A549 (cell line): ENCODE results near the gene PLCD3. TPM values are rescaled to one million over a fixed set of nuclear protein-coding genes. Genes with fewer than 3 reads are reported as not detected.

Experiments
- ATAC-seq, 2 experiments: fragments of 200-7000 bp in 1 of 2; fragments of >200 bp in 1 of 2; cut with Nextera tagmentation in 1 of 2; cut with Tn5 transposase in 1 of 2; 3 replicates each; pipeline versions ENCODE4 v1.8.0 to v1.9.1; 2018 to 2020; ENCODE audit warnings: mild to moderate bottlenecking in 1 of 2, moderate library complexity in 1 of 2
- CTCF ChIA-PET: fragments of 300-600 bp; sonication (Branson Sonifier 250); formaldehyde crosslinking; extraction: SDS; loops from one replicate; lab custom pipeline; 2021; ENCODE audit warnings: antibody characterized with exemption, inconsistent platforms; lab: Yijun Ruan, JAX
- POLR2A ChIA-PET: fragments of 350-600 bp; formaldehyde crosslinking; extraction: SDS; loops from one replicate; lab custom pipeline; 2021; ENCODE audit warnings: antibody characterized with exemption, inconsistent platforms; lab: Yijun Ruan, JAX
- DNase-seq, 2 experiments: peaks; one replicate each; pipeline versions ENCODE4 v3.0.0 to v3.0.0-alpha.2; 2011 to 2016; ENCODE audit warnings: low read depth in 1 of 2, low spot score in 1 of 2
- FAIRE-seq: peaks from 2 replicates; lab custom pipeline; 2011; peaks lifted over from hg19 to GRCh38; lab: Jason Lieb, UNC
- H3K27ac ChIP-seq, 2 experiments: fragments of >200 bp; sonication (Bioruptor Twin); formaldehyde crosslinking; 3 replicates each; pipeline ENCODE4 v1.5.1; 2016 to 2017
- H3K4me1 ChIP-seq: fragments of >200 bp; sonication (Bioruptor Twin); formaldehyde crosslinking; 3 replicates; pipeline ENCODE4 v1.6.1; 2016
- H3K4me2 ChIP-seq: fragments of >200 bp; sonication (Bioruptor Twin); formaldehyde crosslinking; 3 replicates; pipeline ENCODE4 v1.6.1; 2016
- H3K4me3 ChIP-seq: fragments of >200 bp; sonication (Bioruptor Twin); formaldehyde crosslinking; 3 replicates; pipeline ENCODE4 v1.5.1; 2016
- H3K9me3 ChIP-seq: fragments of >200 bp; sonication (Bioruptor Twin); formaldehyde crosslinking; 3 replicates; pipeline ENCODE4 v1.6.1; 2016
- BCL3 ChIP-seq: fragments of >200 bp; sonication (Bioruptor Twin); formaldehyde crosslinking; IDR thresholded peaks from 3 replicates; pipeline ENCODE4 v1.6.1; 2016
- CHD2 ChIP-seq: fragments of 150-350 bp; IDR thresholded peaks from 2 replicates; pipeline ENCODE4 v1.6.1; 2014; ENCODE audit warnings: low read length; ENCODE audit not compliant: partially characterized antibody
- CHD4 ChIP-seq: fragments of 200-600 bp; sonication (generic); IDR thresholded peaks from 2 replicates; pipeline ENCODE4 v1.6.1; 2016; ENCODE audit warnings: antibody characterized with exemption, mild to moderate bottlenecking, borderline replicate concordance
- E2F6 ChIP-seq: IDR thresholded peaks from 2 replicates; pipeline ENCODE4 v1.6.1; 2012; ENCODE audit warnings: low read depth, borderline replicate concordance
- EHF ChIP-seq: fragments of 250-450 bp; sonication (Bioruptor Pico); IDR thresholded peaks from 2 replicates; pipeline ENCODE4 v1.5.0; 2020; ENCODE audit warnings: mild to moderate bottlenecking
- EHMT2 ChIP-seq: fragments of 200-600 bp; sonication (generic); IDR thresholded peaks from 2 replicates; pipeline ENCODE4 v1.6.1; 2016; ENCODE audit warnings: antibody characterized with exemption, low read depth, mild to moderate bottlenecking, moderate library complexity
- ESRRA ChIP-seq: fragments of 150-350 bp; IDR thresholded peaks from 2 replicates; pipeline ENCODE4 v1.6.1; 2014; ENCODE audit warnings: mild to moderate bottlenecking, low read length, borderline replicate concordance
- FOSB ChIP-seq: fragments of 250-450 bp; sonication (Bioruptor Pico); IDR thresholded peaks from 2 replicates; pipeline ENCODE4 v1.5.0; 2020; ENCODE audit warnings: mild to moderate bottlenecking, moderate library complexity
- FOXS1 ChIP-seq: fragments of 250-450 bp; sonication (Bioruptor Pico); IDR thresholded peaks from 2 replicates; pipeline ENCODE4 v1.5.0; 2020; ENCODE audit warnings: mild to moderate bottlenecking, moderate library complexity
- HES2 ChIP-seq: fragments of >200 bp; sonication (Bioruptor Twin); formaldehyde crosslinking; IDR thresholded peaks from 2 replicates; pipeline ENCODE4 v1.6.1; 2016
- HEYL ChIP-seq: fragments of 250-450 bp; sonication (Bioruptor Pico); IDR thresholded peaks from 2 replicates; pipeline ENCODE4 v1.8.0; 2021; ENCODE audit warnings: mild to moderate bottlenecking, moderate library complexity
- HOXA7 ChIP-seq: fragments of 250-450 bp; sonication (Bioruptor Pico); IDR thresholded peaks from 2 replicates; pipeline ENCODE4 v1.5.0; 2020; ENCODE audit warnings: mild to moderate bottlenecking, moderate library complexity
- HOXB5 ChIP-seq: fragments of 250-450 bp; sonication (Bioruptor Pico); IDR thresholded peaks from 2 replicates; pipeline ENCODE4 v1.5.0; 2020; ENCODE audit warnings: mild to moderate bottlenecking, moderate library complexity
- JUNB ChIP-seq: fragments of >200 bp; sonication (Bioruptor Twin); formaldehyde crosslinking; IDR thresholded peaks from 2 replicates; pipeline ENCODE4 v1.6.1; 2016
- KDM1A ChIP-seq: fragments of 200-600 bp; sonication (generic); IDR thresholded peaks from 2 replicates; pipeline ENCODE4 v1.6.1; 2016; ENCODE audit warnings: low read depth, mild to moderate bottlenecking
- KDM5A ChIP-seq: fragments of 200-600 bp; sonication (generic); IDR thresholded peaks from 2 replicates; pipeline ENCODE4 v1.6.1; 2016; ENCODE audit warnings: antibody characterized with exemption, mild to moderate bottlenecking
- MAFK ChIP-seq: fragments of 450-650 bp; IDR thresholded peaks from 2 replicates; pipeline ENCODE4 v1.6.1; 2014; ENCODE audit not compliant: partially characterized antibody
- MAZ ChIP-seq: fragments of 150-350 bp; IDR thresholded peaks from 2 replicates; pipeline ENCODE4 v1.6.1; 2014; ENCODE audit warnings: antibody characterized with exemption, low read depth, low read length, borderline replicate concordance
- MYC ChIP-seq: IDR thresholded peaks from 2 replicates; pipeline ENCODE4 v1.6.1; 2012; ENCODE audit warnings: mild to moderate bottlenecking, inconsistent platforms, low read length, improper control_type of control experiment, borderline replicate concordance
- NR3C1 ChIP-seq: fragments of >200 bp; sonication (Bioruptor Twin); formaldehyde crosslinking; IDR thresholded peaks from 3 replicates; pipeline ENCODE4 v1.6.1; 2017
- PBX3 ChIP-seq: IDR thresholded peaks from 2 replicates; pipeline ENCODE4 v1.6.1; 2012
- POLR2AphosphoS2 ChIP-seq: conservative IDR thresholded peaks from 2 replicates; pipeline ENCODE4 v1.6.1; 2012; ENCODE audit warnings: low read length, improper control_type of control experiment, inconsistent platforms
- RCOR1 ChIP-seq: fragments of 150-350 bp; IDR thresholded peaks from 2 replicates; pipeline ENCODE4 v1.6.1; 2014; ENCODE audit warnings: antibody characterized with exemption, low read length, low read depth
- RFX5 ChIP-seq: fragments of 450-650 bp; IDR thresholded peaks from 2 replicates; pipeline ENCODE4 v1.7.1; 2014; ENCODE audit warnings: antibody characterized with exemption, mild to moderate bottlenecking, moderate library complexity
- RNF2 ChIP-seq: fragments of 200-600 bp; sonication (generic); IDR thresholded peaks from 2 replicates; pipeline ENCODE4 v1.6.1; 2016; ENCODE audit warnings: low read depth, mild to moderate bottlenecking, antibody characterized with exemption, moderate library complexity, borderline replicate concordance
- TP53 ChIP-seq: fragments of 250-450 bp; sonication (Bioruptor Pico); IDR thresholded peaks from 2 replicates; pipeline ENCODE4 v1.5.0; 2021; ENCODE audit warnings: mild to moderate bottlenecking, moderate library complexity
- ZC3H11A ChIP-seq: fragments of 450-650 bp; IDR thresholded peaks from 2 replicates; pipeline ENCODE4 v1.6.1; 2014; ENCODE audit warnings: antibody characterized with exemption, mild to moderate bottlenecking
- ZNF302 ChIP-seq: fragments of 250-450 bp; sonication (Bioruptor Pico); IDR thresholded peaks from 2 replicates; pipeline ENCODE4 v1.9.0; 2021; ENCODE audit warnings: inconsistent platforms, mild to moderate bottlenecking, moderate library complexity
- WGBS: methylation state at CpG from one replicate; pipeline ENCODE4 v1.1.6; 2017; ENCODE audit errors: missing lambda C conversion rate; 5-methylcytosine and 5-hydroxymethylcytosine counted together
- polyA minus RNA-seq: library from RNA; depleted of rRNA, polyadenylated mRNA; stranded (reverse); fragments of >200 nt; gene quantifications from 2 replicates; pipeline ENCODE4 v1.2.3, GENCODE V29; 2011; rRNA and poly(A)+ RNA removed
- polyA plus RNA-seq, 4 experiments: library from polyadenylated mRNA; depleted of rRNA in 3 of 4; stranded (reverse); fragments of >200 nt; fragmentation: RNase III in 1 of 4; extraction: RNeasy Plus Mini Kit Qiagen cat#74134 plus additional on column Dnase treatment in 1 of 4; gene quantifications; 2 replicates in 3 of 4; 3 replicates in 1 of 4; pipeline ENCODE4 v1.2.3, GENCODE V29; 2011 to 2017

Gene PLCD3
- 55.5 and 56.6 TPM in 2 replicates for polyA plus RNA-seq (2011; rRNA removed)
- polyA plus RNA-seq (2012; cell fraction: cytosol; rRNA removed), result 98.3 and 162 TPM in 2 replicates
- polyA plus RNA-seq (2012; cell fraction: nucleus; rRNA removed), result 215 and 231 TPM in 2 replicates
- polyA plus RNA-seq (2017; fragmentation: RNase III; extraction: RNeasy Plus Mini Kit Qiagen cat#74134 plus additional on column Dnase treatment), result 104 to 107 TPM (median 105 TPM) in 3 replicates
- 138 and 167 TPM in 2 replicates for polyA minus RNA-seq

GRCh38 chr17:45132320-45132571, at the start of gene PLCD3:
Gene PLCD3 (minus strand): TSS chr17:45132515. CDS start chr17:45132410, 105 bp downstream.
- DNase-seq, result no peak
- no peaks in the 10 kb centered on the region for H3K9me3 ChIP-seq
- H3K27ac ChIP-seq, result peak within 1 kb of the TSS; percentile 95 to 99
- FAIRE-seq, result no peak
- peak within 1 kb of the TSS; percentile 90 for H3K4me2 ChIP-seq
- 0% methylated on average over 1 of the region's 36 CpGs for WGBS
- CTCF ChIA-PET, result interaction anchor here (0.6 to 20.1 kb wide), 29 partner anchors 7 to 255 kb away, joined by 3 to 742 read pairs (median 6); partner anchors contain the start of genes HEXIM1 and HEXIM2
- ATAC-seq, result no peak
- POLR2A ChIA-PET, result interaction anchor here (1.1 kb wide), 1 partner anchor 16 kb away, joined by 15 read pairs; the partner anchor contains the start of gene HEXIM1
- TF ChIP-seq FOSB (CRISPR knock-in tag), result no peak
- H3K4me1 ChIP-seq, result peaks cover 56% of the 10 kb centered on the region
- H3K4me3 ChIP-seq, result peak within 1 kb of the TSS; percentile 98

GRCh38 chr17:45177563-45177962, 45.2 kb upstream of the PLCD3 start:
- Histone ChIP-seq H3K4me2 (no peak overlapping the region), H3K4me3 (no peak overlapping the region), H3K27ac (peak overlapping the region; percentile 96 to 100), H3K4me1 (peaks cover 51% of the 10 kb centered on the region), H3K9me3 (no peaks in the 10 kb centered on the region)
- ATAC-seq, result no peak
- no peak for FAIRE-seq
- ChIA-PET CTCF (interaction anchor here (1.7 to 43.5 kb wide), 4 partner anchors 17 to 45 kb away, joined by 12 to 2147 read pairs (median 600); partner anchors contain the start of genes ACBD4, FMNL1, HEXIM1 and PLCD3), POLR2A (interaction anchor here (0.8 to 2.7 kb wide), 2 partner anchors 17 to 29 kb away, joined by 4 to 39 read pairs; partner anchors contain the start of gene HEXIM2)
- WGBS, result 91% methylated on average over 7 of the region's 7 CpGs
- no peak for DNase-seq
- TF ChIP-seq POLR2AphosphoS2 (no peak), RNF2 (no peak), EHMT2 (no peak), HOXA7 (CRISPR knock-in tag) (no peak), PBX3 (no peak), NR3C1 (no peak), MAFK (no peak), KDM5A (no peak), ZNF302 (CRISPR knock-in tag) (no peak), JUNB (no peak), HES2 (no peak), HEYL (no peak), HOXB5 (CRISPR knock-in tag) (no peak), EHF (CRISPR knock-in tag) (no peak), FOXS1 (CRISPR knock-in tag) (no peak)

GRCh38 chr17:45175759-45176115, 43.4 kb upstream of the PLCD3 start:
- Histone ChIP-seq H3K27ac (peak overlapping the region; percentile 96 to 100), H3K4me1 (peaks cover 62% of the 10 kb centered on the region), H3K9me3 (no peaks in the 10 kb centered on the region), H3K4me3 (no peak overlapping the region), H3K4me2 (peak overlapping the region; percentile 64)
- CTCF ChIA-PET, result interaction anchor here (1.2 to 43.5 kb wide), 5 partner anchors 16 to 102 kb away, joined by 4 to 2147 read pairs (median 540); partner anchors contain the start of genes ACBD4, FMNL1, HEXIM1 and PLCD3
- no peak for ATAC-seq
- no peak for DNase-seq
- 79% methylated on average over 3 of the region's 3 CpGs for WGBS
- FAIRE-seq, result no peak
- no peak for TF ChIP-seq ZC3H11A
- no peak for TF ChIP-seq MAZ
- TF ChIP-seq ESRRA, result no peak
- TF ChIP-seq EHMT2, result no peak
- peak; percentile 63; the same call in 1 of the 2 replicates for TF ChIP-seq KDM1A
- no peak for TF ChIP-seq E2F6
- TF ChIP-seq CHD4, result no peak
- no peak for TF ChIP-seq POLR2AphosphoS2
- TF ChIP-seq CHD2, result no peak
- no peak for TF ChIP-seq RFX5
- 0 out of 2 replicates have a peak, but pooled peaks have one; percentile 22 for TF ChIP-seq TP53 (CRISPR knock-in tag)
- TF ChIP-seq BCL3, result no peak
- TF ChIP-seq RCOR1, result no peak
- no peak for TF ChIP-seq MYC
- POLR2A ChIA-PET, result interaction anchor here (0.7 to 2.7 kb wide), 7 partner anchors 8 to 27 kb away, joined by 3 to 49 read pairs (median 6); partner anchors contain the start of genes HEXIM1 and HEXIM2
